Fibroblast of mammary gland (primary cell): ENCODE data around the gene HAO1.
A peak's percentile ranks its signal among the peaks of the same experiment; 100 is the strongest.

Experiments used
- DNase-seq: peaks from one replicate; pipeline ENCODE4 v3.0.0-alpha.2; 2010; ENCODE audit warnings: low read depth
- H3K4me3 ChIP-seq: 2 replicates; pipeline ENCODE4 v1.5.1; 2011; ENCODE audit warnings: low read depth, mild to moderate bottlenecking, low read length, moderate library complexity; ENCODE audit not compliant: control insufficient read depth
- CTCF ChIP-seq: conservative IDR thresholded peaks from 2 replicates; pipeline ENCODE4 v1.5.1; 2011; ENCODE audit warnings: low read depth, low read length, inconsistent platforms; ENCODE audit not compliant: control insufficient read depth, insufficient read depth

The HAO1 gene

GRCh38 chr20:7935027-7935551 is 5.2 kb downstream of the HAO1 start:
- DNase-seq, result no peak
- no peak overlapping the region for H3K4me3 ChIP-seq
- TF ChIP-seq CTCF, result no peak

- no peak for TF ChIP-seq CTCF
- no peak for DNase-seq
- H3K4me3 ChIP-seq, result no peak overlapping the region
Measured at GRCh38 chr20:7933346-7933745, 6.9 kb downstream of the HAO1 start.

GRCh38 chr20:7930343-7930742 is 9.9 kb downstream of the HAO1 start:
- no peak for DNase-seq
- no peak overlapping the region for H3K4me3 ChIP-seq
- no peak for TF ChIP-seq CTCF

- no peak overlapping the region for H3K4me3 ChIP-seq
- DNase-seq, result peak; percentile 55
- peak; percentile 63 for TF ChIP-seq CTCF
Measured at GRCh38 chr20:7926767-7927166, 13.5 kb downstream of the HAO1 start.

GRCh38 chr20:7926323-7926722 is 13.9 kb downstream of the HAO1 start:
- DNase-seq, result no peak
- TF ChIP-seq CTCF, result no peak
- no peak overlapping the region for H3K4me3 ChIP-seq

GRCh38 chr20:7924692-7925091 is 15.6 kb downstream of the HAO1 start:
- peak; percentile 94 for DNase-seq
- no peak overlapping the region for H3K4me3 ChIP-seq
- TF ChIP-seq CTCF, result no peak

GRCh38 chr20:7916648-7917047 is 23.6 kb downstream of the HAO1 start:
- no peak for DNase-seq
- no peak for TF ChIP-seq CTCF
- no peak overlapping the region for H3K4me3 ChIP-seq
